ENCODE data around the gene GCSAML.

The GCSAML gene

DNA sequence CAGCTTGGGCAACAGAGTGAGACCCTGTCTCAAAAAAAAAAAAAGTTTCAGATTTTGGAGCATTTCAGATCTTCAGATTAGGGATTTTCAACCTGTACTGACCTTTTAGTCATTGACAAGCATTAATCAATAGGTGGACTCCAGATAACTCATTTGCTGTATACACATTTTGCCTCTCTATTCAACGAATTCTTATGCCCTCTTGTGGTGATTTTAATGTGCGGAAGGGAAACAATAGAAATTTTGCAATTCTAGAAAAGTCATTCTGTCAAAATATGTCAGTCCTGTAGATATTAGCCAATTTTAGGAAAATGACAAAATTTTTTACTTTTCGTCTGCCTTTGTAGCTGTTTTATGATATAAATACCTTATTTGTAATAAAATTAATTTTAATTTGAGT lies 27.6 kb downstream of the GCSAML start:
- H2BK15ac ChIP-seq (ENCODE audit: low read length): no peak overlapping the region
- H3K36me3 ChIP-seq (replicated peaks in 1 of 2; ENCODE audit: control insufficient read depth in 2 of 2, insufficient read depth in 2 of 2, low read length in 2 of 2): no peaks in the 10 kb centered on the region
- H3K14ac ChIP-seq (ENCODE audit: low read length): no peak overlapping the region
- H3K9me3 ChIP-seq (replicated peaks in 1 of 2; ENCODE audit: control insufficient read depth in 2 of 2, insufficient read depth in 1 of 2, low read depth in 1 of 2, low read length in 2 of 2): no peaks in the 10 kb centered on the region
- H3K9ac ChIP-seq (ENCODE audit: low read depth, low read length, poor library complexity): no peak overlapping the region
- H2AK5ac ChIP-seq (ENCODE audit: low read depth, low read length): no peak overlapping the region
- H3K4me3 ChIP-seq (ENCODE audit: low read length in 2 of 2): no peak overlapping the region
- no peak overlapping the region for H2BK12ac ChIP-seq (ENCODE audit: low read length)
- no peak overlapping the region for H2BK120ac ChIP-seq (ENCODE audit: low read depth, low read length)
- no peaks in the 10 kb centered on the region for H3K79me1 ChIP-seq (ENCODE audit: low read depth, low read length)
- H3K27me3 ChIP-seq (ENCODE audit: control insufficient read depth in 3 of 3, insufficient read depth in 3 of 3, low read depth in 1 of 3, low read length in 3 of 3): no peaks in the 10 kb centered on the region
- DNase-seq (ENCODE audit: low spot score): no peak
- H4K91ac ChIP-seq (ENCODE audit: low read depth, low read length, poor library complexity): no peak overlapping the region
- no peaks in the 10 kb centered on the region for H3K4me1 ChIP-seq (ENCODE audit: control insufficient read depth in 2 of 2, insufficient read depth in 1 of 2, low read depth in 1 of 2, low read length in 2 of 2)
- H3K4me2 ChIP-seq (ENCODE audit: insufficient read depth, low read length, poor library complexity, severe bottlenecking): no peak overlapping the region
- H3K27ac ChIP-seq (replicated peaks; ENCODE audit: low read length): no peak overlapping the region
- no CpG with 5 or more reads among the region's 3 CpGs for WGBS, 2 donors (ENCODE audit: extremely low coverage in 2 of 2, insufficient read length in 2 of 2, insufficient replicate concordance in 1 of 2)
- no peak overlapping the region for H4K8ac ChIP-seq (ENCODE audit: low read depth, low read length)
- no peak overlapping the region for H3K4ac ChIP-seq (ENCODE audit: low read length)
- H3K23ac ChIP-seq (ENCODE audit: low read depth, low read length, poor library complexity): no peak overlapping the region
- H2BK5ac ChIP-seq (ENCODE audit: low read length): no peak overlapping the region
- H2AFZ ChIP-seq (ENCODE audit: low read length): no peak overlapping the region
- H3K18ac ChIP-seq (ENCODE audit: low read length): no peak overlapping the region

DNA sequence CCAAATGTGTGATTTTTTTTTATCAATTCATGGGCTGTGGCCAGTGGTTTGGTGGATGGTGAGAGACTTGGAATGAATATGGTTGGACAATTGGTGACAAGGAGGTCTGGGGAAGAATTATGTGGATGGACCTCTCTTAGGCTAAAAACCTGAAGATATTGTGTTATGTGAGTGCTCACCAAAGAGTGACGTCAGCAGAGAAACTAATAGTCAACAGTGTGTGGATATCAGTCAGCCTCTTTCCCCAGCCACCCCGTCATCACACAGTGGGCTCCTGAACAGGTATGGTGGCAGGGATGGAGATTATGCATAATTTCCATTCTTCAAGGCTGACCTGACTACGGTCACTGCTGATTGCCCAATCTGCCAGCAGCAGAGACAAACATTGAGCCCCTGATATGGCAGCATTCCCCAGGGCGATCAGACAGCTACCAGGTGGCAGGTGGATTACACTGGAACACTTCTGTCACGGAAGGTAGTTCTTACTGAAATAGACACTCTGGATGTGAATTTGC lies 30.1 kb downstream of the GCSAML start:
- no CpG with 5 or more reads among the region's 5 CpGs for WGBS, 2 donors (ENCODE audit: extremely low coverage in 2 of 2, insufficient read length in 2 of 2, insufficient replicate concordance in 1 of 2)
- no peak for DNase-seq (ENCODE audit: low spot score)
- no peak overlapping the region for H3K4me2 ChIP-seq (ENCODE audit: insufficient read depth, low read length, poor library complexity, severe bottlenecking)

DNA sequence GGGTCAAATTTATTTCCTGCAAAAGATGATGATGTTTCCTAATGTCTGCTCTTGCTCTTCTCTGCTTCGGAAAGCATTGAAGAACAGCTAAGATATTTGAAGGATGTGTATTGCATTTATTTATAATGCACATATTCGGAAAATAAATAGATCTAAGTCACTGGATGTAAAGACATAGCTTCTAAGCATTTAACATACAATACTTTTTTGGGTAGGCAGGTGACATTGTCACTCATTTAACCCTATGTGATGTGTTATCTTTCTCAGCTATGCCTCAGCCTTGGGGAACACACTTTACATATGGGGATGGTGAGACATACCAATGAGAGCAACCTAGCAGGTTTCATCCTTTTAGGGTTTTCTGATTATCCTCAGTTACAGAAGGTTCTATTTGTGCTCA lies 39.1 kb downstream of the GCSAML start, which contains the start of gene OR2G2:
OR2G2 (plus strand) TSS at position 301 of the 400 bp plus-strand sequence; CDS start at position 301, 0 bp downstream.
- Histone ChIP-seq H3K9me3 (replicated peaks in 1 of 2; ENCODE audit: control insufficient read depth in 2 of 2, insufficient read depth in 1 of 2, low read depth in 1 of 2, low read length in 2 of 2) (no peaks in the 10 kb centered on the region), H3K4me1 (ENCODE audit: control insufficient read depth in 2 of 2, insufficient read depth in 1 of 2, low read depth in 1 of 2, low read length in 2 of 2) (no peaks in the 10 kb centered on the region), H3K36me3 (replicated peaks in 1 of 2; ENCODE audit: control insufficient read depth in 2 of 2, insufficient read depth in 2 of 2, low read length in 2 of 2) (no peaks in the 10 kb centered on the region), H2BK12ac (ENCODE audit: low read length) (peak within 1 kb of the TSS; percentile 85), H2BK5ac (ENCODE audit: low read length) (no peak within 1 kb of the TSS), H2AK5ac (ENCODE audit: low read depth, low read length) (no peak within 1 kb of the TSS), H3K14ac (ENCODE audit: low read length) (no peak within 1 kb of the TSS), H2BK120ac (ENCODE audit: low read depth, low read length) (no peak within 1 kb of the TSS), H2AFZ (ENCODE audit: low read length) (no peak within 1 kb of the TSS), H4K91ac (ENCODE audit: low read depth, low read length, poor library complexity) (no peak within 1 kb of the TSS), H3K79me1 (ENCODE audit: low read depth, low read length) (no peaks in the 10 kb centered on the region), H3K4me2 (ENCODE audit: insufficient read depth, low read length, poor library complexity, severe bottlenecking) (no peak within 1 kb of the TSS), H3K23ac (ENCODE audit: low read depth, low read length, poor library complexity) (no peak within 1 kb of the TSS), H3K18ac (ENCODE audit: low read length) (no peak within 1 kb of the TSS), H3K27me3 (ENCODE audit: control insufficient read depth in 3 of 3, insufficient read depth in 3 of 3, low read depth in 1 of 3, low read length in 3 of 3) (no peaks in the 10 kb centered on the region), H3K4me3 (ENCODE audit: low read length in 2 of 2) (peak within 1 kb of the TSS in 1 of 2 donors; percentile 68), H3K27ac (replicated peaks; ENCODE audit: low read length) (no peak within 1 kb of the TSS), H2BK15ac (ENCODE audit: low read length) (no peak within 1 kb of the TSS), H3K4ac (ENCODE audit: low read length) (no peak within 1 kb of the TSS), H4K8ac (ENCODE audit: low read depth, low read length) (no peak within 1 kb of the TSS), H3K9ac (ENCODE audit: low read depth, low read length, poor library complexity) (no peak within 1 kb of the TSS)
- no peak for DNase-seq (ENCODE audit: low spot score)
- no CpG with 5 or more reads among the region's 2 CpGs for WGBS, 2 donors (ENCODE audit: extremely low coverage in 2 of 2, insufficient read length in 2 of 2, insufficient replicate concordance in 1 of 2)

More for the DNA sequence above, 30.1 kb downstream of the GCSAML start:
- Histone ChIP-seq H3K9me3 (replicated peaks in 1 of 2; ENCODE audit: control insufficient read depth in 2 of 2, insufficient read depth in 1 of 2, low read depth in 1 of 2, low read length in 2 of 2) (no peaks in the 10 kb centered on the region), H3K23ac (ENCODE audit: low read depth, low read length, poor library complexity) (no peak overlapping the region), H4K91ac (ENCODE audit: low read depth, low read length, poor library complexity) (no peak overlapping the region), H3K27me3 (ENCODE audit: control insufficient read depth in 3 of 3, insufficient read depth in 3 of 3, low read depth in 1 of 3, low read length in 3 of 3) (no peaks in the 10 kb centered on the region), H4K8ac (ENCODE audit: low read depth, low read length) (no peak overlapping the region), H3K18ac (ENCODE audit: low read length) (no peak overlapping the region), H3K36me3 (replicated peaks in 1 of 2; ENCODE audit: control insufficient read depth in 2 of 2, insufficient read depth in 2 of 2, low read length in 2 of 2) (no peaks in the 10 kb centered on the region), H3K79me1 (ENCODE audit: low read depth, low read length) (no peaks in the 10 kb centered on the region), H2BK5ac (ENCODE audit: low read length) (no peak overlapping the region), H3K4me1 (ENCODE audit: control insufficient read depth in 2 of 2, insufficient read depth in 1 of 2, low read depth in 1 of 2, low read length in 2 of 2) (no peaks in the 10 kb centered on the region), H2BK120ac (ENCODE audit: low read depth, low read length) (no peak overlapping the region), H2AK5ac (ENCODE audit: low read depth, low read length) (no peak overlapping the region), H3K14ac (ENCODE audit: low read length) (no peak overlapping the region), H3K4me3 (ENCODE audit: low read length in 2 of 2) (no peak overlapping the region), H2AFZ (ENCODE audit: low read length) (no peak overlapping the region), H3K27ac (replicated peaks; ENCODE audit: low read length) (no peak overlapping the region), H3K9ac (ENCODE audit: low read depth, low read length, poor library complexity) (no peak overlapping the region), H2BK15ac (ENCODE audit: low read length) (no peak overlapping the region), H2BK12ac (ENCODE audit: low read length) (no peak overlapping the region), H3K4ac (ENCODE audit: low read length) (no peak overlapping the region)

DNA sequence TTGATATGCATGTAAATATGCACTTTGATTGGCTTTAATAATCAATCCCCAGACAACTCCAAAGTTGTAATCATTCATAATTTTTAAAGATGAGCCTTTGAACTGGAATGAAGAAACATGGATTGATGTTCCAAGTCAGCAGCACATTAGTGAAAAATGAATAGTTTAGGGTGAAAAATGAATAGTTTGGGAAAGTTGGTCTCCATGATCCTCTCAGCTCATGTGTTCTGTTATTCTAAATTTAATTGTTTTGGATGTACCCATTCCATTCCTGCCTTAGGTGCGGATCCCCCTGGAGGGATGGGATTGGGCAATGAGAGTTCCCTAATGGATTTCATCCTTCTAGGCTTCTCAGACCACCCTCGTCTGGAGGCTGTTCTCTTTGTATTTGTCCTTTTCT lies 56.4 kb downstream of the GCSAML start, which contains the start of gene OR2G3:
OR2G3 (plus strand) TSS at position 301 of the 400 bp plus-strand sequence; CDS start at position 301, 0 bp downstream.
- H4K8ac ChIP-seq (ENCODE audit: low read depth, low read length): no peak within 1 kb of the TSS
- H3K4me3 ChIP-seq (ENCODE audit: low read length in 2 of 2): peak within 1 kb of the TSS in 1 of 2 donors; percentile 57
- DNase-seq (ENCODE audit: low spot score): no peak
- no peak within 1 kb of the TSS for H2BK120ac ChIP-seq (ENCODE audit: low read depth, low read length)
- no peak within 1 kb of the TSS for H3K4ac ChIP-seq (ENCODE audit: low read length)
- no CpG with 5 or more reads among the region's 2 CpGs for WGBS, 2 donors (ENCODE audit: extremely low coverage in 2 of 2, insufficient read length in 2 of 2, insufficient replicate concordance in 1 of 2)
- H3K23ac ChIP-seq (ENCODE audit: low read depth, low read length, poor library complexity): no peak within 1 kb of the TSS
- no peak within 1 kb of the TSS for H4K91ac ChIP-seq (ENCODE audit: low read depth, low read length, poor library complexity)
- H3K18ac ChIP-seq (ENCODE audit: low read length): no peak within 1 kb of the TSS
- H3K4me1 ChIP-seq (ENCODE audit: control insufficient read depth in 2 of 2, insufficient read depth in 1 of 2, low read depth in 1 of 2, low read length in 2 of 2): no peaks in the 10 kb centered on the region
- no peak within 1 kb of the TSS for H3K14ac ChIP-seq (ENCODE audit: low read length)
- H2AK5ac ChIP-seq (ENCODE audit: low read depth, low read length): no peak within 1 kb of the TSS
- no peak within 1 kb of the TSS for H2AFZ ChIP-seq (ENCODE audit: low read length)
- H3K27ac ChIP-seq (replicated peaks; ENCODE audit: low read length): no peak within 1 kb of the TSS
- no peaks in the 10 kb centered on the region for H3K36me3 ChIP-seq (replicated peaks in 1 of 2; ENCODE audit: control insufficient read depth in 2 of 2, insufficient read depth in 2 of 2, low read length in 2 of 2)
- H3K27me3 ChIP-seq (ENCODE audit: control insufficient read depth in 3 of 3, insufficient read depth in 3 of 3, low read depth in 1 of 3, low read length in 3 of 3): no peaks in the 10 kb centered on the region
- H3K79me1 ChIP-seq (ENCODE audit: low read depth, low read length): no peaks in the 10 kb centered on the region
- H2BK5ac ChIP-seq (ENCODE audit: low read length): no peak within 1 kb of the TSS
- no peak within 1 kb of the TSS for H2BK12ac ChIP-seq (ENCODE audit: low read length)
- H3K4me2 ChIP-seq (ENCODE audit: insufficient read depth, low read length, poor library complexity, severe bottlenecking): no peak within 1 kb of the TSS
- no peak within 1 kb of the TSS for H2BK15ac ChIP-seq (ENCODE audit: low read length)
- H3K9ac ChIP-seq (ENCODE audit: low read depth, low read length, poor library complexity): no peak within 1 kb of the TSS
- H3K9me3 ChIP-seq (replicated peaks in 1 of 2; ENCODE audit: control insufficient read depth in 2 of 2, insufficient read depth in 1 of 2, low read depth in 1 of 2, low read length in 2 of 2): no peaks in the 10 kb centered on the region

All from neuronal stem cell (in vitro differentiated cells).